ENCODE data around the gene ITGB5.

Gene ITGB5

GRCh38 chr3:124896824-124897526 lies 9.8 kb upstream of the ITGB5 start:
- POLR2A ChIA-PET = no interaction called here
- no peak for TF ChIP-seq CTCF (IDR thresholded peaks at IDR 0.05; ENCODE audit: control extremely low read depth, extremely low read depth, low read depth, missing control alignments)
- DNase-seq (ENCODE audit: extremely low spot score) = no peak
- CTCF ChIA-PET = interaction anchor here (1.1 to 3.8 kb wide), 3 partner anchors 10 to 136 kb away, joined by 4 to 27 read pairs (median 4); no protein-coding TSS in a partner anchor

- no peak for TF ChIP-seq CTCF (IDR thresholded peaks at IDR 0.05; ENCODE audit: control extremely low read depth, extremely low read depth, low read depth, missing control alignments)
- no peak for DNase-seq (ENCODE audit: extremely low spot score)
- CTCF ChIA-PET = interaction anchor here (1.0 to 3.8 kb wide), 3 partner anchors 11 to 135 kb away, joined by 3 to 27 read pairs (median 3); no protein-coding TSS in a partner anchor
- POLR2A ChIA-PET = no interaction called here
Measured at GRCh38 chr3:124895756-124896155, 8.6 kb upstream of the ITGB5 start.

- ChIA-PET CTCF (interaction anchor here (1.0 kb wide), 1 partner anchor 8 kb away, joined by 6 read pairs; no protein-coding TSS in a partner anchor), POLR2A (no interaction called here)
- no peak for DNase-seq (ENCODE audit: extremely low spot score)
- TF ChIP-seq CTCF (IDR thresholded peaks at IDR 0.05; ENCODE audit: control extremely low read depth, extremely low read depth, low read depth, missing control alignments) = no peak
Measured at GRCh38 chr3:124893526-124893925, 6.4 kb upstream of the ITGB5 start.

- POLR2A ChIA-PET = no interaction called here
- no peak for DNase-seq (ENCODE audit: extremely low spot score)
- CTCF ChIA-PET = interaction anchor here (0.9 to 6.5 kb wide), 4 partner anchors 9 to 130 kb away, joined by 3 to 51 read pairs (median 5); no protein-coding TSS in a partner anchor
- TF ChIP-seq CTCF (IDR thresholded peaks at IDR 0.05; ENCODE audit: control extremely low read depth, extremely low read depth, low read depth, missing control alignments) = no peak
Measured at GRCh38 chr3:124890573-124891190, 3.5 kb upstream of the ITGB5 start.

GRCh38 chr3:124888482-124889441 lies 1.6 kb upstream of the ITGB5 start:
- no peak for DNase-seq (ENCODE audit: extremely low spot score)
- no peak for TF ChIP-seq CTCF (IDR thresholded peaks at IDR 0.05; ENCODE audit: control extremely low read depth, extremely low read depth, low read depth, missing control alignments)
- CTCF ChIA-PET = interaction anchor here (1.0 to 6.5 kb wide), 6 partner anchors 12 to 128 kb away, joined by 3 to 51 read pairs (median 4); no protein-coding TSS in a partner anchor
- POLR2A ChIA-PET = no interaction called here

GRCh38 chr3:124887932-124888298 lies 750 bp upstream of the ITGB5 start:
- ChIA-PET CTCF (interaction anchor here (1.0 to 6.5 kb wide), 2 partner anchors 14 to 43 kb away, joined by 3 to 51 read pairs; no protein-coding TSS in a partner anchor), POLR2A (no interaction called here)
- no peak for DNase-seq (ENCODE audit: extremely low spot score)
- TF ChIP-seq CTCF (IDR thresholded peaks at IDR 0.05; ENCODE audit: control extremely low read depth, extremely low read depth, low read depth, missing control alignments) = no peak

All from GM10248 (cell line).